Measurements from ENCODE around the gene C5AR2.
"Not testable (repeated sequence)": the region's sequence is repeated elsewhere in the genome, so short reads cannot be mapped to it uniquely, and the experiment has no call there.

The C5AR2 gene

DNA sequence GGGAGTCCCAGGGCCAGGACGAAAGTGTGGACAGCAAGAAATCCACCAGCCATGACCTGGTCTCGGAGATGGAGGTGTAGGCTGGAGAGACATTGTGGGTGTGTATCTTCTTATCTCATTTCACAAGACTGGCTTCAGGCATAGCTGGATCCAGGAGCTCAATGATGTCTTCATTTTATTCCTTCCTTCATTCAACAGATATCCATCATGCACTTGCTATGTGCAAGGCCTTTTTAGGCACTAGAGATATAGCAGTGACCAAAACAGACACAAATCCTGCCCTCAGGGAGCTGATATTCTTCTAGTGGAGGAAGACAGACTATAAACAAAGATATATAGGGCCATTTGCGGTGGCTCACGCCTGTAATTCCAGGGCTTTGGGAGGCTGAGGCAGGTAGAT is 9.8 kb downstream of the C5AR2 start:
- no peak for DNase-seq (ENCODE audit: extremely low read depth, low read depth)
- TF ChIP-seq, protein P1, sequence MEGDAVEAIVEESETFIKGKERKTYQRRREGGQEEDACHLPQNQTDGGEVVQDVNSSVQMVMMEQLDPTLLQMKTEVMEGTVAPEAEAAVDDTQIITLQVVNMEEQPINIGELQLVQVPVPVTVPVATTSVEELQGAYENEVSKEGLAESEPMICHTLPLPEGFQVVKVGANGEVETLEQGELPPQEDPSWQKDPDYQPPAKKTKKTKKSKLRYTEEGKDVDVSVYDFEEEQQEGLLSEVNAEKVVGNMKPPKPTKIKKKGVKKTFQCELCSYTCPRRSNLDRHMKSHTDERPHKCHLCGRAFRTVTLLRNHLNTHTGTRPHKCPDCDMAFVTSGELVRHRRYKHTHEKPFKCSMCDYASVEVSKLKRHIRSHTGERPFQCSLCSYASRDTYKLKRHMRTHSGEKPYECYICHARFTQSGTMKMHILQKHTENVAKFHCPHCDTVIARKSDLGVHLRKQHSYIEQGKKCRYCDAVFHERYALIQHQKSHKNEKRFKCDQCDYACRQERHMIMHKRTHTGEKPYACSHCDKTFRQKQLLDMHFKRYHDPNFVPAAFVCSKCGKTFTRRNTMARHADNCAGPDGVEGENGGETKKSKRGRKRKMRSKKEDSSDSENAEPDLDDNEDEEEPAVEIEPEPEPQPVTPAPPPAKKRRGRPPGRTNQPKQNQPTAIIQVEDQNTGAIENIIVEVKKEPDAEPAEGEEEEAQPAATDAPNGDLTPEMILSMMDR (IDR thresholded peaks at IDR 0.05; ENCODE audit: low read depth, low read length) = no peak

DNA sequence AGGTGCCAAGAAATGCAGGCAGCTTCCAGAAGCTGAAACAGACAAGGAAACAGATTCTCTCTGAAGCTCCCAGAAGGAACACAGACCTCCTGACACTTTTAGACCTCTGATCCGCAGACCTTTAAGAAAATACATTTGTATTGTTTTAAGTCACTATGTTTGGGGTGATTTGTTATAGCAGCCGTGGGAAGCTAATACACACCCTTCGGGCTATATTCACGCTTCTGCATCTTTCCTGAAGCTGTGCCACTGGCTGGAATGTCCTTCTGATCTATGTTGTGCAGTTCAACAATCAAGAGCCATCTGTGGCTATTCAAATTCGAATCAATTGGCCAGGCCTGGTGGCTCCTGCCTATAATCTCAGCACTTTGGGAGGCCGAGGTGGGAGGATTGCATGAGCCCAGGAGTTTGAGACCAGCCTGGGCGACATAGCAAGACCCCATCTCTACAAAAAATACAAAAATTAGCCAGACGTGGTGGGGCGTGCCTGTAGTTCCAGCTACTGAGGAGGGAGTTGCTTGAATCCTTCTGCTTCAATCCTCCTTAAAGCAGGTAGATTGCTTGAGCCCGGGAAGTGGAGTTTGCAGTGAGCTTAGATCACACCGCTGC is 11.3 kb downstream of the C5AR2 start:
- DNase-seq (ENCODE audit: extremely low read depth, low read depth) = no peak
- TF ChIP-seq, protein P1 (IDR thresholded peaks at IDR 0.05; ENCODE audit: low read depth, low read length) = no peak

DNA sequence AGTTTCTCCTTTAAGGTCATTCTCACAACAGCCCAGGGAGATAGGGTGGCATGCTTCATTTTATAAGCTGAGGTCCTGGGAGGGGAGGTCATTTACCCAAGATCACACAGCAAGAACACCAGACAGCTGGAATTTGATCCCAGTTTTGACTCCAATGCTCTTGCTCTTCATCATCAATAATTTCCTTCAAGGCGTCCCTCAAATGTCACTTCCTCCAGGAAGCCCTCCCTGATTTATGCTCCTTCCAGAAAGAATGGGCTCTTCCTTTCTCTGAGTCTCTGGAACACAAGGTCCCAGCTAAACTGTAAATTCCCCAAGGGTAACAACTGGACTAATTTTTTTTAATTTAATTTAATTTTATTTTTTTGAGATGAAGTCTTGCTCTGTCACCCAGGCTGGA is 12.4 kb downstream of the C5AR2 start:
- DNase-seq (ENCODE audit: extremely low read depth, low read depth) = no peak
- TF ChIP-seq, protein P1 (IDR thresholded peaks at IDR 0.05; ENCODE audit: low read depth, low read length) = no peak

DNA sequence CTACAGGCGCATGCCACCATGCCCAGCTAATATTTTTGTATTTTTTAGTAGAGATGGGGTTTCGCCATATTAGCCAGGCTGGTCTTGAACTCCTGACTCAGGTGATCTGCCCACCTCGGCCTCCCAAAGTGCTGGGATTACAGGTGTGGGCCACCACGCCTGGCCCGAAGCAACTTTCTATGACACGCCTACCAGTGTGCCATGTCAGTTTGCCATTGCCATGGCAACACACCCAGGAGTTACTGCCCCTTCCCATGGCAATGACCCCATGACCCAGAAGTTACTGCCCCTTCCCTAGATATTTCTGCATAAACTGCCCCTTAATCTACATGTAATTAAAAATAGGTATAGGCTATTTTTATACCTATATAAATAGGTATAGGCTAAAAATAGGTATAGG is 14.0 kb downstream of the C5AR2 start:
- not testable (repeated sequence) for DNase-seq (ENCODE audit: extremely low read depth, low read depth)

DNA sequence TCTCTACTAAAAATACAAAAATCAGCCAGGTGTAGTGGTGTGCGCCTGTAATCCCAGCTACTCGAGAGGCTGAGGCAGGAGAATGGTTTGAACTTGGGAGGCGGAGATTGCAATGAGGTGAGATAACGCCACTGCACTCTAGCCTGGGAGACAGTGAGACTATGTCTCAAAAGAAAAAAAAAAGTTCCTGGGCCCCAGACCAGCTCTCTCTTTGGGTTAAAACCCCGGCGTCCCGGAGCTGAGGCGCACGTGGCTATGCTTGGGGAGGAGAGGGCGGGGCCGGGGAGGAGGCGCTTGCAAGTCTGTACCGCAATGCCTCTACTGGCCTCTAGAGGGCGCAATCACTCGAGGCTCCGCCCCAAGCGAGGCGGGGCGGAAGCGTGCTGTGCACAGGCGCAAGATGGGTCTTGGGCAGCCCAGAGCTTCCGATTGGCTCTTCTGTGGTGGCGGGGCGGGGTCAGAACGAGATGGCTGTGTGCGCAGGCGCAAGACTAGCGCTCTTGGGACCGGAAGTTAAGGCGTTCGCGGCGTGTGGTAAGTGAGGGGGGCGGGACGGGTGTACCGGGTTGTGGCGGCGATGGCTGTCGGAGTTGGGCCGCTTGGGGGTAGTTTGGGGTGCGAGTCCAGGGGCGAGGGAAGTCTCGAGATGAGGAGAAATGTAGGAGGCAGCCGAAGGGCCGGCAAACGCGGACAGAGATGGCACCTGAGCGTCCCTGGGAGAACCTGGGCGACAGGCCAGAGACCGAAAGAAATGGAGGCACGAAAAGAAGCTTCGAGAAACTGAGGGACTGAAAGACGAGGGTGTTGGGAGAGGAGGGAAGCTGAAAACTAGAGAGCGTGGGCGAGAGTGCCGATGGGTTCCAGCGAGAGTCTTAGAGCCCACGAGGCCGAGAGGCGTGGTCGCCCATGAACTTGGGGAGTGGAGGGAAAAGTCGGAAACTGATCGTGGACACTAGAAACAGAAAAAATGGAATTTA is 17.1 kb downstream of the C5AR2 start, which contains the start of gene DHX34:
TSS of gene DHX34 (plus strand) at position 497 of the 977 bp plus-strand sequence. CDS start 3,716 bp downstream, outside the sequence.
- DNase-seq (ENCODE audit: extremely low read depth, low read depth) = peak; percentile 99
- TF ChIP-seq, protein P1 (IDR thresholded peaks at IDR 0.05; ENCODE audit: low read depth, low read length) = peak; percentile 98

DNA sequence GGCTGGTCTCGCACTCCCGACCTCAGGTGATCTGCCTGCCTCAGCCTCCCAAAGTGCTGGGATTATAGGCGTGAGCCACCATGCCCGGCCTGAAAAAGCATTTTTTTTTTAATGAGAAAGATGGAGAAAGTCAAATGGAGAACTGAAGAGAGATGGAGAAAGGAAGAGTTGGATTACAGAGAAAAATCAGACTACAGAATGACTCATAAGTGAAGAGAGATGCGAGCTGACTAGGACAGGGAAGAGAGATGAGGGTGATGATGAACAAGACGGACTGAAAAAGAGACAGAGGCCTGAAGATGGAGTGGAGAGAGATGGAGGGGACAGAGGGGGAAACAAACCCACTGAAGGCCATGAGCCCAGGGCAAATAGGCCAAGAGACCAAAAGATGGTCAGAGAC is 18.7 kb downstream of the C5AR2 start:
- DNase-seq (ENCODE audit: extremely low read depth, low read depth) = no peak
- TF ChIP-seq, protein P1 (IDR thresholded peaks at IDR 0.05; ENCODE audit: low read depth, low read length) = no peak

DNA sequence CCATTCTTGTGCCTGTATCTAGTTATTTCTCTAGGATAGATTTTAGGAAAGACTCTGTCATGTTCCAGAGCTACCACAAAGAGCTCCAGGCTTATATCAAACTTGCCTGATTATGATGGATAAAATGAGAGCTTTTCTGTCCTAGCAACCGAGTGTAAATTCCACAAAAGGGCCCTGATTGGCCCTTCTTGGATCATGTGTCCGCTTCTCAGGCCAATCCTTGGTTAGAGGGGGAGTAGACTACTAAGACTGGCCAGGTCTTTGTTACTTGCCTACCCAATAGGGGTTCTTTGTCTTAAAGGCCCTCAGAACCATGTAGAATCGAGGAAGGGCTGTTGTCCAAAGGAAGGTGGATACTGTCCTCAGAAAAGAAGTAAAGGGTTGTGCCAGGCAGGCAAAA is 19.6 kb downstream of the C5AR2 start:
- DNase-seq (ENCODE audit: extremely low read depth, low read depth) = no peak
- TF ChIP-seq, protein P1 (IDR thresholded peaks at IDR 0.05; ENCODE audit: low read depth, low read length) = no peak

All from AG09319 (cell line).